Spleen (tissue), 7 donors: ENCODE measurements around the gene USP8.

ENCODE experiments used
- POLR2A ChIP-seq, 3 donors: fragments of 450-650 bp; IDR thresholded peaks; one replicate each; pipeline ENCODE4 v1.5.1; 2017; ENCODE audit warnings: antibody characterized with exemption in 3 of 3, mild to moderate bottlenecking in 1 of 3
- TF ChIP-seq, protein P1 (sequence below), 11 experiments: fragments of 200-600 bp in 7 of 11; fragments of 450-650 bp in 4 of 11; sonication (generic) in 4 of 11; IDR thresholded peaks in 8 of 11; conservative IDR thresholded peaks in 3 of 11; 1 replicate in 7 of 11; 2 replicates in 4 of 11; pipeline versions ENCODE4 v1.4.0 to v1.8.0; 2016 to 2021; ENCODE audit warnings: antibody characterized with exemption in 11 of 11, inconsistent platforms in 4 of 11, mild to moderate bottlenecking in 1 of 11
- donor health status: DM: no; HTN: no; CAD: no; lungs with moderate emphysema.
- donor health status: DM: no; HTN: no; CAD: no.
- donor health status: DM: no; HTN: no; CAD: no.

DNA sequence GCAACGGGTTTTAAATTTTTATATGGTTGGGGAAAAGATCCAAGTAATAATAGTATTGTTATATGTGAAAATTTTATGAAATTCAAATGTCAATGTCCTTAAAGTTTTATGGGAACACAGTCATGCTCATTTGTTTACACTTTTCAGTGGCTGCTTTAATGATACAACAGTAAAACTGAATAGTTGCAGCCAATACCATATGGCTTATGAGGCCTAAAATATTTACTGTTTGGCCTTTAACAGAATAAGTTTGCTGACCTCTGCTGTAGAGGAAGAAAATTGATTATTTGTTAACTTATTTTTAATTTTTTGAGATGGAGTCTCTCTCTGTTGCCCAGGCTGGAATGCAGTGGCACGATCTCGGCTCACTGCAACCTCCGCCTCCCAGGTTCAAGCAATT is 77.6 kb downstream of the USP8 start:
- TF ChIP-seq, protein P1, sequence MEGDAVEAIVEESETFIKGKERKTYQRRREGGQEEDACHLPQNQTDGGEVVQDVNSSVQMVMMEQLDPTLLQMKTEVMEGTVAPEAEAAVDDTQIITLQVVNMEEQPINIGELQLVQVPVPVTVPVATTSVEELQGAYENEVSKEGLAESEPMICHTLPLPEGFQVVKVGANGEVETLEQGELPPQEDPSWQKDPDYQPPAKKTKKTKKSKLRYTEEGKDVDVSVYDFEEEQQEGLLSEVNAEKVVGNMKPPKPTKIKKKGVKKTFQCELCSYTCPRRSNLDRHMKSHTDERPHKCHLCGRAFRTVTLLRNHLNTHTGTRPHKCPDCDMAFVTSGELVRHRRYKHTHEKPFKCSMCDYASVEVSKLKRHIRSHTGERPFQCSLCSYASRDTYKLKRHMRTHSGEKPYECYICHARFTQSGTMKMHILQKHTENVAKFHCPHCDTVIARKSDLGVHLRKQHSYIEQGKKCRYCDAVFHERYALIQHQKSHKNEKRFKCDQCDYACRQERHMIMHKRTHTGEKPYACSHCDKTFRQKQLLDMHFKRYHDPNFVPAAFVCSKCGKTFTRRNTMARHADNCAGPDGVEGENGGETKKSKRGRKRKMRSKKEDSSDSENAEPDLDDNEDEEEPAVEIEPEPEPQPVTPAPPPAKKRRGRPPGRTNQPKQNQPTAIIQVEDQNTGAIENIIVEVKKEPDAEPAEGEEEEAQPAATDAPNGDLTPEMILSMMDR (IDR thresholded peaks at IDR 0.05 in 8 of 11, conservative IDR thresholded peaks at IDR 0.05 in 3 of 11) = no peak
- TF ChIP-seq POLR2A (IDR thresholded peaks at IDR 0.05) = no peak
